ENCODE measurements around the gene ERLEC1. TPM values are rescaled to one million over a fixed set of nuclear protein-coding genes. Genes with fewer than 3 reads are reported as not detected.

ERLEC1 gene
- total RNA-seq, 1 experiment from 2014 or later: 21.6 TPM

GRCh38 chr2:53802617-53803151 lies 15.8 kb downstream of the ERLEC1 start:
- no peaks in the 10 kb centered on the region for H3K9me3 Mint-ChIP-seq
- Histone ChIP-seq H3K79me1 (ENCODE audit: insufficient read depth, low read depth, low read length, poor library complexity, severe bottlenecking) (no peaks in the 10 kb centered on the region), H2BK5ac (ENCODE audit: insufficient read length, low read length) (no peak overlapping the region), H2AFZ (ENCODE audit: low read length) (no peak overlapping the region), H2AK5ac (ENCODE audit: insufficient read length, low read length) (no peak overlapping the region), H4K5ac (ENCODE audit: insufficient read length, low read depth, low read length) (no peak overlapping the region), H4K8ac (replicated peaks; ENCODE audit: insufficient read length, low read depth, low read length) (no peak overlapping the region), H3K23ac (ENCODE audit: insufficient read length, low read depth, low read length) (no peak overlapping the region), H3K9me3 (ENCODE audit: control insufficient read depth, low read depth, low read length) (no peaks in the 10 kb centered on the region), H2BK15ac (ENCODE audit: low read depth, low read length) (no peak overlapping the region), H3K14ac (ENCODE audit: insufficient read depth, low read length) (no peak overlapping the region), H3K4me2 (ENCODE audit: insufficient read depth, insufficient read length, low read length) (no peak overlapping the region), H2BK20ac (ENCODE audit: low read depth, low read length, poor library complexity, severe bottlenecking) (no peak overlapping the region), H4K20me1 (ENCODE audit: control insufficient read depth, insufficient read depth, insufficient read length) (no peaks in the 10 kb centered on the region), H2BK120ac (ENCODE audit: low read depth, low read length, poor library complexity, severe bottlenecking) (no peak overlapping the region), H3K23me2 (ENCODE audit: insufficient read length, low read depth, low read length, poor library complexity, severe bottlenecking) (no peaks in the 10 kb centered on the region), H2BK12ac (ENCODE audit: insufficient read length, low read depth, low read length) (no peak overlapping the region), H3K18ac (ENCODE audit: insufficient read length, low read depth, low read length) (no peak overlapping the region), H3T11ph (ENCODE audit: low read length) (no peak overlapping the region), H3K9ac (ENCODE audit: extremely low read depth, insufficient read length, low read length) (no peak overlapping the region), H3K56ac (ENCODE audit: insufficient read length, low read depth, low read length) (no peak overlapping the region), H3K27me3 (ENCODE audit: insufficient read depth, low read length) (no peaks in the 10 kb centered on the region), H3K79me2 (ENCODE audit: insufficient read depth, low read length) (no peaks in the 10 kb centered on the region), H4K91ac (ENCODE audit: insufficient read length, low read depth, low read length) (no peak overlapping the region), H3K4me1 (ENCODE audit: insufficient read depth, low read length) (no peaks in the 10 kb centered on the region), H3K27ac (ENCODE audit: insufficient read length, low read depth, low read length) (no peak overlapping the region), H3K4ac (ENCODE audit: low read depth, low read length) (no peak overlapping the region)
- TF ChIP-seq, protein P1, sequence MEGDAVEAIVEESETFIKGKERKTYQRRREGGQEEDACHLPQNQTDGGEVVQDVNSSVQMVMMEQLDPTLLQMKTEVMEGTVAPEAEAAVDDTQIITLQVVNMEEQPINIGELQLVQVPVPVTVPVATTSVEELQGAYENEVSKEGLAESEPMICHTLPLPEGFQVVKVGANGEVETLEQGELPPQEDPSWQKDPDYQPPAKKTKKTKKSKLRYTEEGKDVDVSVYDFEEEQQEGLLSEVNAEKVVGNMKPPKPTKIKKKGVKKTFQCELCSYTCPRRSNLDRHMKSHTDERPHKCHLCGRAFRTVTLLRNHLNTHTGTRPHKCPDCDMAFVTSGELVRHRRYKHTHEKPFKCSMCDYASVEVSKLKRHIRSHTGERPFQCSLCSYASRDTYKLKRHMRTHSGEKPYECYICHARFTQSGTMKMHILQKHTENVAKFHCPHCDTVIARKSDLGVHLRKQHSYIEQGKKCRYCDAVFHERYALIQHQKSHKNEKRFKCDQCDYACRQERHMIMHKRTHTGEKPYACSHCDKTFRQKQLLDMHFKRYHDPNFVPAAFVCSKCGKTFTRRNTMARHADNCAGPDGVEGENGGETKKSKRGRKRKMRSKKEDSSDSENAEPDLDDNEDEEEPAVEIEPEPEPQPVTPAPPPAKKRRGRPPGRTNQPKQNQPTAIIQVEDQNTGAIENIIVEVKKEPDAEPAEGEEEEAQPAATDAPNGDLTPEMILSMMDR (conservative IDR thresholded peaks at IDR 0.05): no peak
- H3K27ac Mint-ChIP-seq: no peak overlapping the region
- H3K36me3 Mint-ChIP-seq (ENCODE audit: insufficient read depth in 1 of 3, low read depth in 3 of 3): peaks cover 0 to 47% (median 24%) of the 10 kb centered on the region in 3 experiments; a peak in 5 of 7 replicates
- no CpG with 5 or more reads among the region's 7 CpGs for WGBS (ENCODE audit: extremely low coverage, insufficient read length, low lambda C conversion rate)
- no peak for DNase-seq
- no peaks in the 10 kb centered on the region for H3K27me3 Mint-ChIP-seq (ENCODE audit: low read depth)
- H3K4me1 Mint-ChIP-seq: no peaks in the 10 kb centered on the region
- no peak overlapping the region for H3K4me3 Mint-ChIP-seq
